ENCODE data around the gene PCDHB14. TPM values are rescaled to one million over a fixed set of nuclear protein-coding genes. Genes with fewer than 3 reads are reported as not detected.
"Not testable (repeated sequence)": the region's sequence is repeated elsewhere in the genome, so short reads cannot be mapped to it uniquely, and the experiment has no call there.

Gene PCDHB14
- total and polyA plus RNA-seq, 8 donors: 1.9 to 2.9 (median 2.4) TPM

DNA sequence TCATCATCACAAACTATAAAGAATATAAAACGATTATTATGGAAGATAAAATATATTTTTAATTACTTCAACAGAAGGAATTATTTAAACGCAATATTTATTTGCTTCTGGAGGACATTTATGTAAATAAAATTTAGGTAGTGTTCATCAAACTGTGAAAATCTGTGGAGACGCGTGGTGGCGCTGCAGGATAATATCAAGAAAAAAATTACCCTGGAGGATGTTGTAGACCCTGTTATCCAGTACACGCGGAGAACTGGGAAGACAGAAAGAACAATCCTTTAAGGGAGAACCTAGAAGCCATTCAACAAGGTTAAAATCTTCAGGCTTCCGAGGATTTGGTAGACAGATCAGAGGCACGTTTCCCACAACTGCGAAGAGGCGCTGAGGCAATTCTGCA is 14.7 kb upstream of the PCDHB14 start, which contains the start of gene PCDHB12:
Gene PCDHB12 (plus strand): TSS at position 242 of the 400 bp plus-strand sequence. CDS start 189 bp downstream, outside the sequence.
- FAIRE-seq (no peak), ATAC-seq (peak in 2 of 4 donors; percentile 34 to 55), DNase-seq (peak in 1 of 6 donors; percentile 18)
- TF ChIP-seq, protein P1, sequence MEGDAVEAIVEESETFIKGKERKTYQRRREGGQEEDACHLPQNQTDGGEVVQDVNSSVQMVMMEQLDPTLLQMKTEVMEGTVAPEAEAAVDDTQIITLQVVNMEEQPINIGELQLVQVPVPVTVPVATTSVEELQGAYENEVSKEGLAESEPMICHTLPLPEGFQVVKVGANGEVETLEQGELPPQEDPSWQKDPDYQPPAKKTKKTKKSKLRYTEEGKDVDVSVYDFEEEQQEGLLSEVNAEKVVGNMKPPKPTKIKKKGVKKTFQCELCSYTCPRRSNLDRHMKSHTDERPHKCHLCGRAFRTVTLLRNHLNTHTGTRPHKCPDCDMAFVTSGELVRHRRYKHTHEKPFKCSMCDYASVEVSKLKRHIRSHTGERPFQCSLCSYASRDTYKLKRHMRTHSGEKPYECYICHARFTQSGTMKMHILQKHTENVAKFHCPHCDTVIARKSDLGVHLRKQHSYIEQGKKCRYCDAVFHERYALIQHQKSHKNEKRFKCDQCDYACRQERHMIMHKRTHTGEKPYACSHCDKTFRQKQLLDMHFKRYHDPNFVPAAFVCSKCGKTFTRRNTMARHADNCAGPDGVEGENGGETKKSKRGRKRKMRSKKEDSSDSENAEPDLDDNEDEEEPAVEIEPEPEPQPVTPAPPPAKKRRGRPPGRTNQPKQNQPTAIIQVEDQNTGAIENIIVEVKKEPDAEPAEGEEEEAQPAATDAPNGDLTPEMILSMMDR (IDR thresholded peaks at IDR 0.05): no peak
- no peak within 1 kb of the TSS for H3K27ac ChIP-seq
- H3K36me3 ChIP-seq: no peaks in the 10 kb centered on the region
- WGBS, 2 donors: 21 to 22% methylated on average over 11 of the region's 11 CpGs
- H3K4me1 ChIP-seq: no peaks in the 10 kb centered on the region
- intact Hi-C loops (cut with DNase I): loop anchor here in 1 of 3 donors (10.0 kb wide), 1 partner anchor 356 kb away; no protein-coding TSS in a partner anchor
- H3K9me3 ChIP-seq: peaks cover 0 to 6% (median 0%) of the 10 kb centered on the region in 4 donors
- H3K27me3 ChIP-seq: peaks cover 0 to 3% (median 0%) of the 10 kb centered on the region in 4 donors
- no peak within 1 kb of the TSS for H3K4me3 ChIP-seq

DNA sequence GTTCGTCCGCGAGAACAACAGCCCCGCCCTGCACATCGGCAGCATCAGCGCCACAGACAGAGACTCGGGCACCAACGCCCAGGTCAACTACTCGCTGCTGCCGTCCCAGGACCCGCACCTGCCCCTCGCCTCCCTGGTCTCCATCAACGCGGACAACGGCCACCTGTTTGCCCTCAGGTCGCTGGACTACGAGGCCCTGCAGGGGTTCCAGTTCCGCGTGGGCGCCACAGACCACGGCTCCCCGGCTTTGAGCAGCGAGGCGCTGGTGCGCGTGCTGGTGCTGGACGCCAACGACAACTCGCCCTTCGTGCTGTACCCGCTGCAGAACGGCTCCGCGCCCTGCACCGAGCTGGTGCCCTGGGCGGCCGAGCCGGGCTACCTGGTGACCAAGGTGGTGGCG is 12.9 kb upstream of the PCDHB14 start:
- H3K4me3 ChIP-seq; ATAC-seq; H3K27me3 ChIP-seq; intact Hi-C loops (cut with DNase I); H3K9me3 ChIP-seq; FAIRE-seq; H3K4me1 ChIP-seq; DNase-seq; H3K27ac ChIP-seq; H3K36me3 ChIP-seq: not testable (repeated sequence)
- WGBS, 2 donors: 26 to 33% methylated on average over 31 to 39 of the region's 39 CpGs

DNA sequence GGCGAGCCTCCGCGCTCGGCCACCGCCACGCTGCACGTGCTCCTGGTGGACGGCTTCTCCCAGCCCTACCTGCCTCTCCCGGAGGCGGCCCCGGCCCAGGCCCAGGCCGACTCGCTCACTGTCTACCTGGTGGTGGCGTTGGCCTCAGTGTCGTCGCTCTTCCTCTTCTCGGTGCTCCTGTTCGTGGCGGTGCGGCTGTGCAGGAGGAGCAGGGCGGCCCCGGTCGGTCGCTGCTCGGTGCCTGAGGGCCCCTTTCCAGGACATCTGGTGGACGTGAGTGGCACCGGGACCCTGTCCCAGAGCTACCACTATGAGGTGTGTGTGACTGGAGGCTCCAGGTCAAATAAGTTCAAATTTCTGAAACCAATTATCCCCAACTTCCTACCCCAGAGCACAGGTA is 12.3 kb upstream of the PCDHB14 start:
- ATAC-seq; H3K4me3 ChIP-seq; H3K27me3 ChIP-seq; H3K27ac ChIP-seq; intact Hi-C loops (cut with DNase I); H3K9me3 ChIP-seq; H3K36me3 ChIP-seq; FAIRE-seq; H3K4me1 ChIP-seq; DNase-seq: not testable (repeated sequence)
- WGBS, 2 donors: 21 to 29% methylated on average over 18 to 25 of the region's 27 CpGs

DNA sequence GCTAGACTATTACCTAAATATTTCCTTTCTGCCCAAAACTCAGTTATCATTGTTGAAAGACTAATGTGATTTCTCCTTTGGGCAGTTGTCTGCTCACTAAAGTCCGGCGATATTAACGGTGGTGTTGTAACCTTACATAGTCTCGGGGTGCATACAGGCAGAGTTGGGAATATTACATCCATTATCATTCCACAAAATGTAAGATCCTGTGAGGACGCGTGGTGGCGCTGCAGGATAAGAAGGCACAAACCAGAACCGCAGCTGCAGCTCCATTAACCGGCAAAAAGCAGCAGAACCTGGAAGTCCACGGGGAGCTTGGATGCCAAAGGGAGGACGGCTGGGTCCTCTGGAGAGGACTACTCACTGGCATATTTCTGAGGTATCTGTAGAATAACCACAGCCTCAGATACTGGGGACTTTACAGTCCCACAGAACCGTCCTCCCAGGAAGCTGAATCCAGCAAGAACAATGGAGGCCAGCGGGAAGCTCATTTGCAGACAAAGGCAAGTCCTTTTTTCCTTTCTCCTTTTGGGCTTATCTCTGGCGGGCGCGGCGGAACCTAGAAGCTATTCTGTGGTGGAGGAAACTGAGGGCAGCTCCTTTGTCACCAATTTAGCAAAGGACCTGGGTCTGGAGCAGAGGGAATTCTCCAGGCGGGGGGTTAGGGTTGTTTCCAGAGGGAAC is 9.3 kb upstream of the PCDHB14 start, which contains the start of gene PCDHB13:
Gene PCDHB13 (plus strand): TSS at position 264 of the 684 bp plus-strand sequence. CDS start 205 bp downstream, at position 469.
- H3K4me3 ChIP-seq: peak within 1 kb of the TSS in 2 of 4 donors; percentile 10 to 21
- H3K9me3 ChIP-seq; H3K36me3 ChIP-seq; intact Hi-C loops (cut with DNase I); H3K27me3 ChIP-seq; FAIRE-seq; H3K4me1 ChIP-seq; H3K27ac ChIP-seq: not testable (repeated sequence)
- DNase-seq: peak; percentile 43 to 75 (median 73)
- 7% methylated on average over 12 to 14 of the region's 18 CpGs for WGBS, 2 donors
- TF ChIP-seq, protein P1 (IDR thresholded peaks at IDR 0.05): peak in 1 of 4 donors; percentile 27
- peak; percentile 80 to 95 (median 93) for ATAC-seq

DNA sequence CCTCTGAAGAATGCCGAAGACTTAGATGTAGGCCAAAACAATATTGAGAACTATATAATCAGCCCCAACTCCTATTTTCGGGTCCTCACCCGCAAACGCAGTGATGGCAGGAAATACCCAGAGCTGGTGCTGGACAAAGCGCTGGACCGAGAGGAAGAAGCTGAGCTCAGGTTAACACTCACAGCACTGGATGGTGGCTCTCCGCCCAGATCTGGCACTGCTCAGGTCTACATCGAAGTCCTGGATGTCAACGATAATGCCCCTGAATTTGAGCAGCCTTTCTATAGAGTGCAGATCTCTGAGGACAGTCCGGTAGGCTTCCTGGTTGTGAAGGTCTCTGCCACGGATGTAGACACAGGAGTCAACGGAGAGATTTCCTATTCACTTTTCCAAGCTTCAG is 8.6 kb upstream of the PCDHB14 start:
- intact Hi-C loops (cut with DNase I); H3K4me1 ChIP-seq; FAIRE-seq; H3K4me3 ChIP-seq; DNase-seq; H3K36me3 ChIP-seq; H3K9me3 ChIP-seq; H3K27me3 ChIP-seq; H3K27ac ChIP-seq: not testable (repeated sequence)
- ATAC-seq: peak in 2 of 4 donors; percentile 14 to 48
- WGBS, 2 donors: 50 to 67% methylated on average over 9 to 11 of the region's 12 CpGs

DNA sequence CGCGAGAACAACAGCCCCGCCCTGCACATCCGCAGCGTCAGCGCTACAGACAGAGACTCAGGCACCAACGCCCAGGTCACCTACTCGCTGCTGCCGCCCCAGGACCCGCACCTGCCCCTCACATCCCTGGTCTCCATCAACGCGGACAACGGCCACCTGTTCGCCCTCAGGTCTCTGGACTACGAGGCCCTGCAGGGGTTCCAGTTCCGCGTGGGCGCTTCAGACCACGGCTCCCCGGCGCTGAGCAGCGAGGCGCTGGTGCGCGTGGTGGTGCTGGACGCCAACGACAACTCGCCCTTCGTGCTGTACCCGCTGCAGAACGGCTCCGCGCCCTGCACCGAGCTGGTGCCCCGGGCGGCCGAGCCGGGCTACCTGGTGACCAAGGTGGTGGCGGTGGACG is 7.6 kb upstream of the PCDHB14 start:
- H3K36me3 ChIP-seq; H3K4me1 ChIP-seq; ATAC-seq; intact Hi-C loops (cut with DNase I); H3K4me3 ChIP-seq; H3K27ac ChIP-seq; H3K9me3 ChIP-seq; H3K27me3 ChIP-seq; DNase-seq; FAIRE-seq: not testable (repeated sequence)
- WGBS, 2 donors: 28 to 40% methylated on average over 24 to 35 of the region's 40 CpGs

DNA sequence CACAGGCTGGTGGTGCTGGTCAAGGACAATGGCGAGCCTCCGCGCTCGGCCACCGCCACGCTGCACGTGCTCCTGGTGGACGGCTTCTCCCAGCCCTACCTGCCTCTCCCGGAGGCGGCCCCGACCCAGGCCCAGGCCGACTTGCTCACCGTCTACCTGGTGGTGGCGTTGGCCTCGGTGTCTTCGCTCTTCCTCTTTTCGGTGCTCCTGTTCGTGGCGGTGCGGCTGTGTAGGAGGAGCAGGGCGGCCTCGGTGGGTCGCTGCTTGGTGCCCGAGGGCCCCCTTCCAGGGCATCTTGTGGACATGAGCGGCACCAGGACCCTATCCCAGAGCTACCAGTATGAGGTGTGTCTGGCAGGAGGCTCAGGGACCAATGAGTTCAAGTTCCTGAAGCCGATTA is 7.1 kb upstream of the PCDHB14 start:
- FAIRE-seq; DNase-seq; H3K4me3 ChIP-seq; H3K9me3 ChIP-seq; intact Hi-C loops (cut with DNase I); ATAC-seq; H3K27ac ChIP-seq; H3K27me3 ChIP-seq; H3K36me3 ChIP-seq; H3K4me1 ChIP-seq: not testable (repeated sequence)
- 38 to 42% methylated on average over 7 to 19 of the region's 26 CpGs for WGBS, 2 donors

DNA sequence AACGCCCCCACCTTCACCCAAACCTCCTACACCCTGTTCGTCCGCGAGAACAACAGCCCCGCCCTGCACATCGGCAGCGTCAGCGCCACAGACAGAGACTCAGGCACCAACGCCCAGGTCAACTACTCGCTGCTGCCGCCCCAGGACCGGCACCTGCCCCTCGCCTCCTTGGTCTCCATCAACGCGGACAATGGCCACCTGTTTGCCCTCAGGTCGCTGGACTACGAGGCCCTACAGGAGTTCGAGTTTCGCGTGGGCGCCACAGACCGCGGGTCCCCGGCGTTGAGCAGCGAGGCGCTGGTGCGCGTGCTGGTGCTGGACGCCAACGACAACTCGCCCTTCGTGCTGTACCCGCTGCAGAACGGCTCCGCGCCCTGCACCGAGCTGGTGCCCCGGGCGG is 1.7 kb downstream of the PCDHB14 start:
- H3K4me3 ChIP-seq; DNase-seq; FAIRE-seq; H3K27me3 ChIP-seq; H3K27ac ChIP-seq; H3K4me1 ChIP-seq; H3K36me3 ChIP-seq; intact Hi-C loops (cut with DNase I); ATAC-seq: not testable (repeated sequence)
- H3K9me3 ChIP-seq: peaks cover 0 to 19% (median 4%) of the 10 kb centered on the region in 4 donors
- WGBS, 2 donors: 15 to 21% methylated on average over 28 to 35 of the region's 40 CpGs

DNA sequence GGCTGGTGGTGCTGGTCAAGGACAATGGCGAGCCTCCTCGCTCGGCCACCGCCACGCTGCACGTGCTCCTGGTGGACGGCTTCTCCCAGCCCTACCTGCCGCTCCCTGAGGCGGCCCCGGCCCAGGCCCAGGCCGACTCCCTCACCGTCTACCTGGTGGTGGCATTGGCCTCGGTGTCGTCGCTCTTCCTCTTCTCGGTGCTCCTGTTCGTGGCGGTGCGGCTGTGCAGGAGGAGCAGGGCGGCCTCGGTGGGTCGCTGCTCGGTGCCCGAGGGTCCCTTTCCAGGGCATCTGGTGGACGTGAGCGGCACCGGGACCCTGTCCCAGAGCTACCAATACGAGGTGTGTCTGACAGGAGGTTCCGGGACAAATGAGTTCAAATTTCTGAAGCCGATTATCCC is 2.3 kb downstream of the PCDHB14 start:
- DNase-seq; H3K27ac ChIP-seq; H3K36me3 ChIP-seq; FAIRE-seq; H3K4me3 ChIP-seq; ATAC-seq; intact Hi-C loops (cut with DNase I); H3K27me3 ChIP-seq; H3K4me1 ChIP-seq: not testable (repeated sequence)
- H3K9me3 ChIP-seq: peaks cover 0 to 19% (median 4%) of the 10 kb centered on the region in 4 donors
- 30% methylated on average over 20 to 30 of the region's 30 CpGs for WGBS, 2 donors
